ENCODE data around the gene CTXN2. TPM values are rescaled to one million over a fixed set of nuclear protein-coding genes. Genes with fewer than 3 reads are reported as not detected.

Gene CTXN2
- total and polyA plus RNA-seq, 3 donors from 2014 or later: 0.25 to 1.6 (median 1.0) TPM

- TF ChIP-seq POLR2A (IDR thresholded peaks at IDR 0.05): no peak
- TF ChIP-seq, protein P1, sequence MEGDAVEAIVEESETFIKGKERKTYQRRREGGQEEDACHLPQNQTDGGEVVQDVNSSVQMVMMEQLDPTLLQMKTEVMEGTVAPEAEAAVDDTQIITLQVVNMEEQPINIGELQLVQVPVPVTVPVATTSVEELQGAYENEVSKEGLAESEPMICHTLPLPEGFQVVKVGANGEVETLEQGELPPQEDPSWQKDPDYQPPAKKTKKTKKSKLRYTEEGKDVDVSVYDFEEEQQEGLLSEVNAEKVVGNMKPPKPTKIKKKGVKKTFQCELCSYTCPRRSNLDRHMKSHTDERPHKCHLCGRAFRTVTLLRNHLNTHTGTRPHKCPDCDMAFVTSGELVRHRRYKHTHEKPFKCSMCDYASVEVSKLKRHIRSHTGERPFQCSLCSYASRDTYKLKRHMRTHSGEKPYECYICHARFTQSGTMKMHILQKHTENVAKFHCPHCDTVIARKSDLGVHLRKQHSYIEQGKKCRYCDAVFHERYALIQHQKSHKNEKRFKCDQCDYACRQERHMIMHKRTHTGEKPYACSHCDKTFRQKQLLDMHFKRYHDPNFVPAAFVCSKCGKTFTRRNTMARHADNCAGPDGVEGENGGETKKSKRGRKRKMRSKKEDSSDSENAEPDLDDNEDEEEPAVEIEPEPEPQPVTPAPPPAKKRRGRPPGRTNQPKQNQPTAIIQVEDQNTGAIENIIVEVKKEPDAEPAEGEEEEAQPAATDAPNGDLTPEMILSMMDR (IDR thresholded peaks at IDR 0.05): no peak
- Histone ChIP-seq H3K27me3 (no peaks in the 10 kb centered on the region), H3K36me3 (ENCODE audit: low read depth, missing control alignments) (no peaks in the 10 kb centered on the region), H3K27ac (no peak overlapping the region), H3K4me3 (no peak overlapping the region), H3K4me1 (no peaks in the 10 kb centered on the region), H3K9me3 (no peaks in the 10 kb centered on the region)
- 91 to 97% methylated on average over 4 of the region's 4 CpGs for WGBS, 2 donors
- DNase-seq: no peak
- intact Hi-C loops (cut with DNase I; ENCODE audit: low total_unique reads): no loop called here
These were observed 51.1 kb downstream of the CTXN2 start for GRCh38 chr15:48242535-48242934.

DNA sequence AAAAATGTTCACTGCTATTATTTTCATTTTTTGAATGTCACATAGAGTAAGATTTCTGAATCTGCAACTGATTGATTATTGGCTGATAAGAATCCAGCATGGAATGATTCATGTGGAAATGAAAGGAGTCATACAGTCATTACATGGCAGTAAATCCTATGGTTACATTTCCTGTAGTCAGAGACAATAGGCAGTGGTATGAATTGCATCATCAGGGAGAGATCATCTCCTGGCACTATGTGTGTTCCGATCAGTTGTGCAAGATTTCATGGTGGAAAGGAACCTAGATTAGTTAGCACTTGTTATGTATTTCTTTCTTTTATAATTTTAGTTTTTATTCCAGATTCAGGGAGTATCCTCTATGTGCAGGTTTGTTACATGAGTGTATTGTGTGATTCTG lies 53.5 kb downstream of the CTXN2 start:
- Histone ChIP-seq H3K27me3 (no peaks in the 10 kb centered on the region), H3K4me1 (no peaks in the 10 kb centered on the region), H3K4me3 (no peak overlapping the region), H3K27ac (no peak overlapping the region), H3K36me3 (ENCODE audit: low read depth, missing control alignments) (no peaks in the 10 kb centered on the region), H3K9me3 (no peaks in the 10 kb centered on the region)
- TF ChIP-seq, protein P1 (IDR thresholded peaks at IDR 0.05): no peak
- TF ChIP-seq POLR2A (IDR thresholded peaks at IDR 0.05): no peak
- intact Hi-C loops (cut with DNase I; ENCODE audit: low total_unique reads): no loop called here
- no peak for DNase-seq
- 94 to 96% methylated on average over 1 of the region's 1 CpG for WGBS, 2 donors

GRCh38 chr15:48248414-48248813 lies 56.9 kb downstream of the CTXN2 start:
- Histone ChIP-seq H3K27me3 (no peaks in the 10 kb centered on the region), H3K9me3 (no peaks in the 10 kb centered on the region), H3K4me3 (no peak overlapping the region), H3K27ac (no peak overlapping the region), H3K36me3 (ENCODE audit: low read depth, missing control alignments) (no peaks in the 10 kb centered on the region), H3K4me1 (no peaks in the 10 kb centered on the region)
- no peak for DNase-seq
- TF ChIP-seq POLR2A (IDR thresholded peaks at IDR 0.05): no peak
- TF ChIP-seq, protein P1 (IDR thresholded peaks at IDR 0.05): no peak
- intact Hi-C loops (cut with DNase I; ENCODE audit: low total_unique reads): no loop called here
- WGBS, 2 donors: 91 to 92% methylated on average over 5 of the region's 5 CpGs

- no peaks in the 10 kb centered on the region for H3K4me1 ChIP-seq
- H3K9me3 ChIP-seq: no peaks in the 10 kb centered on the region
- no peaks in the 10 kb centered on the region for H3K36me3 ChIP-seq (ENCODE audit: low read depth, missing control alignments)
- TF ChIP-seq, protein P1 (IDR thresholded peaks at IDR 0.05): peak; percentile 61 to 66 (median 62)
- TF ChIP-seq POLR2A (IDR thresholded peaks at IDR 0.05): no peak
- peak; percentile 49 for DNase-seq
- intact Hi-C loops (cut with DNase I; ENCODE audit: low total_unique reads): no loop called here
- WGBS, 2 donors: 37 to 53% methylated on average over 6 of the region's 6 CpGs
- no peaks in the 10 kb centered on the region for H3K27me3 ChIP-seq
- H3K27ac ChIP-seq: no peak overlapping the region
- H3K4me3 ChIP-seq: no peak overlapping the region
These were observed 59.2 kb downstream of the CTXN2 start for GRCh38 chr15:48250640-48251076.

GRCh38 chr15:48253172-48253571 lies 61.7 kb downstream of the CTXN2 start:
- DNase-seq: no peak
- H3K27ac ChIP-seq: no peak overlapping the region
- no peaks in the 10 kb centered on the region for H3K4me1 ChIP-seq
- WGBS, 2 donors: 82 to 90% methylated on average over 4 of the region's 4 CpGs
- intact Hi-C loops (cut with DNase I; ENCODE audit: low total_unique reads): no loop called here
- H3K9me3 ChIP-seq: no peaks in the 10 kb centered on the region
- H3K27me3 ChIP-seq: no peaks in the 10 kb centered on the region
- no peaks in the 10 kb centered on the region for H3K36me3 ChIP-seq (ENCODE audit: low read depth, missing control alignments)
- TF ChIP-seq, protein P1 (IDR thresholded peaks at IDR 0.05): no peak
- no peak for TF ChIP-seq POLR2A (IDR thresholded peaks at IDR 0.05)
- H3K4me3 ChIP-seq: no peak overlapping the region
